H1 (cell line): ENCODE data around the gene RAMP3. TPM values are rescaled to one million over a fixed set of nuclear protein-coding genes. Genes with fewer than 3 reads are reported as not detected.

Experiments
- CTCF ChIA-PET: fragments of 300-600 bp; sonication (Branson Sonifier 250); formaldehyde crosslinking; loops from one replicate; lab custom pipeline; 2021; ENCODE audit not compliant: partially characterized antibody; lab: Charles Lee
- POLR2A ChIA-PET: fragments of 300-600 bp; sonication (Branson Sonifier 250); formaldehyde crosslinking; loops from one replicate; lab custom pipeline; 2021; ENCODE audit warnings: inconsistent platforms; ENCODE audit not compliant: partially characterized antibody; lab: Charles Lee
- DNase-seq, 2 experiments: peaks; one replicate each; pipeline versions ENCODE4 v3.0.0 to v3.0.0-alpha.2; 2010 to 2022; ENCODE audit warnings: low spot score in 2 of 2, low read depth in 1 of 2, mixed read lengths in 1 of 2
- FAIRE-seq: peaks from 2 replicates; lab custom pipeline; 2011; peaks lifted over from hg19 to GRCh38; lab: Jason Lieb, UNC
- H2AFZ ChIP-seq: 2 replicates; pipeline ENCODE4 v1.8.1; 2012; ENCODE audit warnings: low read length, inconsistent platforms
- H2AK5ac ChIP-seq: 2 replicates; pipeline ENCODE4 v1.6.1; 2013; ENCODE audit warnings: low read depth, low read length
- H2BK120ac ChIP-seq: replicated peaks from 2 replicates; pipeline ENCODE3; 2013; ENCODE audit warnings: low read depth, low read length, inconsistent platforms
- H2BK12ac ChIP-seq: 2 replicates; pipeline ENCODE4 v1.6.1; 2013; ENCODE audit warnings: low read depth, low read length
- H2BK15ac ChIP-seq: 2 replicates; pipeline ENCODE4 v1.6.1; 2013; ENCODE audit warnings: low read length
- H2BK20ac ChIP-seq: 2 replicates; pipeline ENCODE4 v1.6.1; 2013; ENCODE audit warnings: low read length
- H2BK5ac ChIP-seq: 2 replicates; pipeline ENCODE4 v1.6.1; 2013; ENCODE audit warnings: low read depth, low read length
- H3K14ac ChIP-seq: 2 replicates; pipeline ENCODE4 v1.6.1; 2013; ENCODE audit warnings: inconsistent platforms; ENCODE audit not compliant: insufficient read length
- H3K18ac ChIP-seq: 2 replicates; pipeline ENCODE4 v1.6.1; 2013; ENCODE audit warnings: low read length; ENCODE audit errors: extremely low read depth
- H3K23ac ChIP-seq: 2 replicates; pipeline ENCODE4 v1.6.1; 2013; ENCODE audit warnings: inconsistent platforms; ENCODE audit not compliant: insufficient read length
- H3K23me2 ChIP-seq: 2 replicates; pipeline ENCODE4 v1.6.1; 2013; ENCODE audit warnings: low read depth, low read length
- H3K27ac ChIP-seq: 2 replicates; pipeline ENCODE4 v1.6.1; 2011; ENCODE audit warnings: low read depth, low read length, inconsistent platforms
- H3K27me3 ChIP-seq, 4 experiments: replicated peaks in 1 of 4; 1 replicate in 1 of 4; 2 replicates in 3 of 4; pipeline versions ENCODE4 v1.6.1 to v1.8.1; 2011 to 2013; ENCODE audit warnings: low read length in 3 of 4, mild to moderate bottlenecking in 3 of 4, inconsistent platforms in 2 of 4, mixed read lengths in 2 of 4, moderate library complexity in 1 of 4; ENCODE audit not compliant: control insufficient read depth in 3 of 4, insufficient read depth in 3 of 4; ENCODE audit errors: extremely low read depth in 1 of 4
- H3K36me3 ChIP-seq, 4 experiments: 2 replicates each; pipeline versions ENCODE4 v1.6.1 to v1.8.1; 2011 to 2013; ENCODE audit warnings: mild to moderate bottlenecking in 4 of 4, low read length in 3 of 4, moderate library complexity in 2 of 4, control low read depth in 1 of 4, inconsistent platforms in 1 of 4; ENCODE audit not compliant: insufficient read depth in 4 of 4, control insufficient read depth in 2 of 4
- H3K4ac ChIP-seq: replicated peaks from 2 replicates; pipeline ENCODE3; 2013; ENCODE audit warnings: low read length, low read depth, mixed read lengths, inconsistent platforms; ENCODE audit not compliant: insufficient read length
- H3K4me1 ChIP-seq, 4 experiments: replicated peaks in 1 of 4; 1 replicate in 1 of 4; 2 replicates in 3 of 4; pipeline versions ENCODE4 v1.6.1 to v1.8.1; 2011 to 2013; ENCODE audit warnings: low read length in 3 of 4, inconsistent platforms in 2 of 4, mixed read lengths in 1 of 4; ENCODE audit not compliant: insufficient read depth in 4 of 4, control insufficient read depth in 3 of 4
- H3K4me2 ChIP-seq, 2 experiments: 2 replicates each; pipeline versions ENCODE4 v1.6.1 to v1.8.1; 2011 to 2013; ENCODE audit warnings: low read depth in 2 of 2, low read length in 2 of 2, control low read depth in 1 of 2, inconsistent platforms in 1 of 2, mild to moderate bottlenecking in 1 of 2; ENCODE audit not compliant: insufficient read depth in 1 of 2
- H3K4me3 ChIP-seq, 4 experiments: fragments of 200-600, 300-600 bp in 1 of 4; sonication (generic), shearing (Covaris generic), sonication (Bioruptor Twin) in 1 of 4; 2 replicates each; pipeline versions ENCODE4 v1.5.1 to v1.8.1; 2011 to 2016; ENCODE audit warnings: low read length in 4 of 4, low read depth in 3 of 4, control low read depth in 2 of 4, inconsistent platforms in 2 of 4, mild to moderate bottlenecking in 2 of 4, mixed read lengths in 1 of 4, moderate library complexity in 1 of 4; ENCODE audit not compliant: insufficient read depth in 2 of 4; ENCODE audit errors: extremely low read depth in 1 of 4
- H3K56ac ChIP-seq: replicated peaks from 2 replicates; pipeline ENCODE3; 2013; ENCODE audit warnings: low read depth, mild to moderate bottlenecking, mixed read lengths, low read length, inconsistent platforms; ENCODE audit not compliant: insufficient read length
- H3K79me1 ChIP-seq: 2 replicates; pipeline ENCODE4 v1.6.1; 2013; ENCODE audit warnings: low read depth, low read length, control low read depth
- H3K79me2 ChIP-seq, 2 experiments: 2 replicates each; pipeline versions ENCODE4 v1.6.1 to v1.8.1; 2012 to 2013; ENCODE audit warnings: low read length in 2 of 2, mild to moderate bottlenecking in 2 of 2, inconsistent platforms in 1 of 2; ENCODE audit not compliant: insufficient read depth in 2 of 2, control insufficient read depth in 1 of 2
- H3K9ac ChIP-seq, 4 experiments: replicated peaks in 1 of 4; 1 replicate in 1 of 4; 2 replicates in 3 of 4; pipeline versions ENCODE4 v1.6.1 to v1.8.1; 2011 to 2013; ENCODE audit warnings: low read depth in 3 of 4, low read length in 3 of 4, control low read depth in 2 of 4, mild to moderate bottlenecking in 2 of 4, moderate library complexity in 2 of 4, inconsistent platforms in 1 of 4; ENCODE audit errors: extremely low read depth in 1 of 4
- H3K9me3 ChIP-seq, 2 experiments: 2 replicates each; pipeline versions ENCODE4 v1.6.1 to v1.8.1; 2012 to 2013; ENCODE audit warnings: mild to moderate bottlenecking in 2 of 2, moderate library complexity in 2 of 2, control low read depth in 1 of 2, inconsistent platforms in 1 of 2, low read depth in 1 of 2, low read length in 1 of 2, mixed read lengths in 1 of 2; ENCODE audit not compliant: insufficient read depth in 2 of 2
- H4K20me1 ChIP-seq, 2 experiments: replicated peaks in 1 of 2; 2 replicates each; pipeline versions ENCODE3 to v1.8.1; 2011 to 2013; ENCODE audit warnings: inconsistent platforms in 2 of 2, low read length in 2 of 2, mild to moderate bottlenecking in 1 of 2; ENCODE audit not compliant: insufficient read depth in 2 of 2, control insufficient read depth in 1 of 2
- H4K5ac ChIP-seq: 2 replicates; pipeline ENCODE4 v1.6.1; 2013; ENCODE audit warnings: low read length, low read depth, mixed read lengths, inconsistent platforms; ENCODE audit not compliant: insufficient read length
- H4K8ac ChIP-seq: 2 replicates; pipeline ENCODE4 v1.8.0; 2013; ENCODE audit warnings: mild to moderate bottlenecking, moderate library complexity, low read length, inconsistent platforms; ENCODE audit not compliant: insufficient read depth; ENCODE audit errors: extremely low read depth
- H4K91ac ChIP-seq: replicated peaks from 2 replicates; pipeline ENCODE3; 2013; ENCODE audit warnings: low read length, mixed read lengths, inconsistent platforms; ENCODE audit not compliant: insufficient read length
- CTBP2 ChIP-seq: IDR thresholded peaks from 2 replicates; pipeline ENCODE4 v1.7.0; 2011; ENCODE audit warnings: borderline replicate concordance, mild to moderate bottlenecking, moderate library complexity, mixed read lengths, low read length; ENCODE audit not compliant: insufficient read depth, insufficient read length
- MAFK ChIP-seq: IDR thresholded peaks from 2 replicates; pipeline ENCODE4 v1.6.1; 2012; ENCODE audit warnings: low read depth, mild to moderate bottlenecking, improper control_type of control experiment, low read length
- PHF8 ChIP-seq: fragments of 200-600 bp; sonication (generic); conservative IDR thresholded peaks from 2 replicates; pipeline ENCODE4 v1.7.1; 2012; ENCODE audit warnings: low read depth, mild to moderate bottlenecking, inconsistent platforms, low read length, moderate library complexity
- SUZ12 ChIP-seq: fragments of 200-600 bp; sonication (generic); IDR thresholded peaks from 2 replicates; pipeline ENCODE4 v1.6.1; 2012; ENCODE audit warnings: mild to moderate bottlenecking, inconsistent platforms, low read length, moderate library complexity, mixed read lengths
- TEAD4 ChIP-seq: IDR thresholded peaks from 2 replicates; pipeline ENCODE4 v1.6.1; 2012; ENCODE audit warnings: low read depth, low read length, inconsistent platforms, mixed read lengths
- WGBS, 2 experiments: shearing (Covaris generic) in 1 of 2; methylation state at CpG; one replicate each; pipeline versions ENCODE4 v1.1.6 to v1.1.7; 2013 to 2015; ENCODE audit warnings: low lambda C conversion rate in 2 of 2, mixed read lengths in 2 of 2, inconsistent platforms in 1 of 2, low coverage in 1 of 2, missing lambda C conversion rate in 1 of 2; ENCODE audit not compliant: insufficient replicate concordance in 2 of 2, insufficient coverage in 1 of 2, insufficient read length in 1 of 2; ENCODE audit errors: extremely low coverage in 1 of 2, missing lambda C conversion rate in 1 of 2; 5-methylcytosine and 5-hydroxymethylcytosine counted together
- polyA plus RNA-seq, 7 experiments: library from polyadenylated mRNA; depleted of rRNA in 3 of 7; stranded (reverse) in 5 of 7; unstranded in 2 of 7; fragments of >200 nt in 5 of 7; fragments of 200-250 nt in 2 of 7; gene quantifications; 1 replicate in 5 of 7; 2 replicates in 1 of 7; 4 replicates in 1 of 7; pipeline versions ENCODE4 v1.2.1 to v1.2.3, GENCODE V29; 2011 to 2013; ENCODE audit warnings: missing spikeins in 2 of 7, mixed read lengths in 2 of 7
- total RNA-seq: library from RNA; stranded (reverse); fragmentation: NEBNext Ultra II Directional; extraction: Animal tissue kit (Norgen Biotek cat#: 25700); gene quantifications from 2 replicates; pipeline ENCODE4 v1.2.1, GENCODE V29; 2021

Gene RAMP3
- total and polyA plus RNA-seq, 2 of the 8 experiments (the other 6 are each of a cell fraction or from before 2014, with no cell fraction given): 0.88 to 0.98 TPM

DNA sequence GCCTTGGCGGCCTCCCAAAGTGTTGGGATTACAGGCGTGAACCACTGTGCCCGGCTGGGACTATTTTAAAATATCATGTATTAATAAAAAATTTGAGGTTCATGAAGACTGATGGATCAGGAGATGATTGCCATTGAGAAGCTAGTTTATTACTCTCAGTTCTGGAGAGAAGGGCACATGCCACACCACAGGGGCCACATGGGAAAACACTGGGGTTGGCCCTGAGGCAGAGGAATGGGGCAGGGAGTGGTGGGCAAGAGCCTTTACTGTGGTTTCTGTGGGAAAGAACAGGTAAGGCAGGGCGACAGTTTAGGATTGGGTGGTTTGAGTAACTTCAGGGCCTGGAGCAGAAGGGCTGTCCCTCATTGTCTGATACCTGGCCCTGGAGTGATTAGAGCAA lies 39.3 kb upstream of the RAMP3 start:
- Histone ChIP-seq H3K56ac (no peak overlapping the region), H4K8ac (no peak overlapping the region), H3K23ac (no peak overlapping the region), H3K9ac (no peak overlapping the region), H3K27ac (no peak overlapping the region), H3K9me3 (no peaks in the 10 kb centered on the region), H2AFZ (no peak overlapping the region), H3K27me3 (peaks cover 0 to 4% (median 1%) of the 10 kb centered on the region in 4 experiments; a peak in 1 of 7 replicates), H3K4ac (no peak overlapping the region), H4K20me1 (no peaks in the 10 kb centered on the region), H3K4me1 (peaks cover 0 to under 1% (median 0%) of the 10 kb centered on the region in 4 experiments; a peak in 1 of 7 replicates), H3K4me2 (no peak overlapping the region), H3K23me2 (no peaks in the 10 kb centered on the region), H3K79me1 (no peaks in the 10 kb centered on the region), H2BK20ac (no peak overlapping the region), H3K4me3 (no peak overlapping the region), H4K5ac (no peak overlapping the region), H3K36me3 (no peaks in the 10 kb centered on the region), H2AK5ac (no peak overlapping the region), H4K91ac (no peak overlapping the region), H2BK15ac (no peak overlapping the region), H2BK120ac (no peak overlapping the region), H3K18ac (no peak overlapping the region), H3K14ac (no peak overlapping the region), H3K79me2 (no peaks in the 10 kb centered on the region), H2BK12ac (no peak overlapping the region), H2BK5ac (no peak overlapping the region)
- DNase-seq (no peak), FAIRE-seq (no peak)
- CTCF ChIA-PET: interaction anchor here (1.6 to 4.2 kb wide), 2 partner anchors 17 to 144 kb away, joined by 4 to 21 read pairs; no protein-coding TSS in a partner anchor
- WGBS, 2 experiments: 92% methylated on average over 4 of the region's 4 CpGs; no CpG with 5 or more reads in 1 of the 2 experiments
- TF ChIP-seq SUZ12 (no peak), MAFK (no peak), PHF8 (no peak), CTBP2 (no peak), TEAD4 (no peak)
- POLR2A ChIA-PET: interaction anchor here (1.3 kb wide), 1 partner anchor 132 kb away, joined by 4 read pairs; no protein-coding TSS in a partner anchor
